GM12872 (cell line): ENCODE measurements around the gene DNAJC18.

Experiments used
- TF ChIP-seq, protein P1 (sequence below): IDR thresholded peaks from 3 replicates; pipeline ENCODE4 v1.5.1; 2011; ENCODE audit warnings: low read depth, mild to moderate bottlenecking, low read length, moderate library complexity; ENCODE audit not compliant: insufficient read depth

DNAJC18 gene

DNA sequence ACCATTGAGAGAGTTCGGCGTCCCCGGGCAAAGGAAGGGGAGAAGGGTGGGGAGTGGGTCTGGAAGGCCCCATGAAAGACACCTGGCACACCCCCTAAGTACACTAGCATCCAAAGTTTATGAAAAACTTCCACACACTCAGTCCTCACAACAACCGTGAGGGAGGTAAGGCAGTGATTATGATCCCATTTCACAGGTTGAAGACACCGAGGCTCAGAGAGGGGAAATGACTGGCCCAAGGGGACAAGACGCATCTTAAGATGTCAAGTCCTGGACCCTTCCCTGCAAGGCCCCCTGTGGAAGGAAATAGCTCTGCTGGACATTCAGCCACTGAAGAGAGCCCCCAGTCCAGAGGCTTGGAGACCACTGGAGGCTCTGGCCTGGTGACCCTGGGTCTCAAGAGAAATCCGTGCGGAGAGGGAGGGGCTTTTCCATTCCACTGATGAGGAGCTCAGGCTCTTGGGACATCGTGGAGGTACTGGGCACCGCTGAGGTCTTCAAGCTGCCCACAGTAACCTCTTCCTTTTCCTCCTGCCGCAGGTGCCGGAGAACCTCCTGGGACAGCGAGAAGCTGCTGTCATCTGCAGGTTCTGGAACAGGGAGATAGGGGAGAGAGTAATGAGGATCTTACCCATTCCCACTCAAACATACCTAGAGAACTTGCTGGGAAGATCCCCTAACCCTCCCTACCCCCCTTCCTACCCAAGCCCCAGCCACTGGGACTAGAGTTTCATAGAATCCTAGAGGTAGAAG is 36.7 kb upstream of the DNAJC18 start:
- TF ChIP-seq, protein P1, sequence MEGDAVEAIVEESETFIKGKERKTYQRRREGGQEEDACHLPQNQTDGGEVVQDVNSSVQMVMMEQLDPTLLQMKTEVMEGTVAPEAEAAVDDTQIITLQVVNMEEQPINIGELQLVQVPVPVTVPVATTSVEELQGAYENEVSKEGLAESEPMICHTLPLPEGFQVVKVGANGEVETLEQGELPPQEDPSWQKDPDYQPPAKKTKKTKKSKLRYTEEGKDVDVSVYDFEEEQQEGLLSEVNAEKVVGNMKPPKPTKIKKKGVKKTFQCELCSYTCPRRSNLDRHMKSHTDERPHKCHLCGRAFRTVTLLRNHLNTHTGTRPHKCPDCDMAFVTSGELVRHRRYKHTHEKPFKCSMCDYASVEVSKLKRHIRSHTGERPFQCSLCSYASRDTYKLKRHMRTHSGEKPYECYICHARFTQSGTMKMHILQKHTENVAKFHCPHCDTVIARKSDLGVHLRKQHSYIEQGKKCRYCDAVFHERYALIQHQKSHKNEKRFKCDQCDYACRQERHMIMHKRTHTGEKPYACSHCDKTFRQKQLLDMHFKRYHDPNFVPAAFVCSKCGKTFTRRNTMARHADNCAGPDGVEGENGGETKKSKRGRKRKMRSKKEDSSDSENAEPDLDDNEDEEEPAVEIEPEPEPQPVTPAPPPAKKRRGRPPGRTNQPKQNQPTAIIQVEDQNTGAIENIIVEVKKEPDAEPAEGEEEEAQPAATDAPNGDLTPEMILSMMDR: no peak

DNA sequence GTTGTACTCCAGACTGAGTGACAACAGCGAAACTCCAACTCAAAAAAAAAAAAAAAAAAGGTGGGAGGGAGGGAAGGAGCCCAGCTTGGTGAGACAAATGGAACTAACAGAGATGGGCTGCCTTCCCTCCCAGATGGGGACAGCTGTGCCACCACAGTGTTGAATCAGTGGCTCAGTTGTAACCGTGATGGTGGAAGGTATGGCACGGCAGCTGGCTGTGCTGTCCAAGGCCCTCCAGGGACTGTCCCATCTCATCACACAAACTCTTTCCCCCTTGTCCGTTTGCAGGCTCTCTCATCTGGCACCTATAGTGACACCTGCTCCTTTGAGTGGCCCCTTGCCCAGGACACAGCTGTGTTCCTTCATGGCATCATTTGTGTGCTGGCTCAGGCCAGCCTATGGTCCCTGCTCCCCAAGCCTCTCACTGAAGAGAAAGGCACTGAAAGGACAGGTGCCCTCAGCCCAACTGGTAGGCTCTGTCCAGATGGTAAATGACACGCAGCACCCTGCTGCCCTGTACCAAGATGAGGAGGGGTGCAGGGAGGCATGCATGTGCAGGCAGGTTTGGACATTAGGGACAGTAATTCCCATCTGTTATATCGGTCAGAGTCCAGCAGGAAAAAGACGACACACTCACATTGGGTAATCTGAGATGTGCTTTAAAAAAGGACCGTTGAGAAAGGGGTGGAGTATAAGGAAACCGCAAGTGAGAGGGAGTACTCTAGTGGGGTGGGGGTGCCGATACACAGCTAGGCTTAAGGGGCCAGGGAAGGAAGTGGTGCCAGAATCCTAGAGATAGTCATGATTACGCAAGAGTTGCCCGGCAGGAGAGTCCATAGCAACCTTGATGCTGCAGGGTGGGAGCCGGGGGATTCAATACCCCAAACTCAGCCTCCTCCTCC is 35.8 kb upstream of the DNAJC18 start:
- TF ChIP-seq, protein P1: no peak

DNA sequence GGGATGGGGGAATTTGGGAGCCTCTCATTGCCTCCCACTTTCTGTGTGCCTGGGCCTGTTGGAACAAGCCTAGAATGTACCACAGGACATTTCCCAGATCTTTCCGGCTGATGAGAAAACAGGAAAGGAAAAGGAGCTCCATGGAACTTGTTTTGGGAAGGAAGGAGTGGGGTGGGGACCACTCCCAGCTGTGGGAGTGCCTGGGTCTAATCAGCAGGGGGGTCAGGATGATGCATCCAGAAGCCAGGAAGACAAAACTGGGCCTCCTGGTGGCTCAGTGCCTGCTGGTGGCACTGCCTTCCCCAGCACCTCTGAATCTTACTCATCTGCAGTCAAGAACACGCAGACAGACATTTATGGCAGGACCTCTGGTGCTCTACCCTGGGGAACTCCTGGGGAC is 34.2 kb upstream of the DNAJC18 start:
- TF ChIP-seq, protein P1: no peak

DNA sequence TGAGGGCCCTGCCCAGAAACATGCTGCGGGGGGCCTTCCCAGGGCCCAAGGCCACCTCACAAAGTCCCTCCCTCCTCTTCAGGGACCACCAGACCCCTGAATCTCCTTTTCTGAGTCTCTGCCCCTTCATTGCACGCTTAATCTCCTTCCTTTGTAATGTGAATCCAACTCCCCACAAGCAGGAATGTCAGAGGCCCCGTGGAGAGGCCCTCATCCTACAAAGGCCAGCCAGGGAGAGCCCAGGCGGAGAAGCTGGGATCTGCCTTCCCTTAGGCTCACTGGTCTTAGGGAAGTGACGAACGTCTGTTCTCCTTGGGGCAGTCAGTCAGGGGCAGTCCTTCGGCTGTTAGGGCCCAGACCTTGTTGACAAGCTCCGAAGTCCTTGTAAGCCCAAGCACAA is 33.8 kb upstream of the DNAJC18 start:
- TF ChIP-seq, protein P1: no peak

DNA sequence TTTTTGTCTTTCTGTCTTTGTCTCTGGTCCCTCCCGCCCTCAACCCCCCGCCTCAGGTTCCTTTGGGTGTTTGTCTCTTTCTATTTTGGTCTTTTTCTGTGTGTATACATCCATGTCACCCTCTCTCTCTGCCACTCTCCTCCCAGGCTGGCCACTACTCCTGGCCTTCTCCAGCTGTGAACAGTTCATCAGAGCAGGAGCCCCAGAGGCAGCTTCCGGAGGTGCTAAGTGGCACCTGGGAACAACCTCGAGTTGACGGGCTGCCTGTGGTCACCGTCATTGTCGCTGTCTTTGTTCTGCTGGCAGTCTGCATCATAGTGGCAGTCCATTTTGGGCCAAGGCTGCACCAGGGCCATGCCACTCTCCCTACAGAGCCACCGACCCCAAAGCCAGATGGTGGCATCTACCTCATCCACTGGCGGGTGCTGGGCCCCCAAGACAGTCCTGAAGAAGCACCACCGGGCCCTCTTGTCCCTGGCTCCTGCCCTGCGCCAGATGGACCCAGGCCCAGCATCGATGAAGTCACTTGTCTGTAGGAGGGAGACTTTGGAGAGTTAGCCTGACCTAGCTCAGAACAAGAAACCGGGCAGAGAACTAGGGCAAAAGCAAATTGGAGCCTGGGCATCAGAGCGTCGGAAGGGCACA is 33.2 kb upstream of the DNAJC18 start:
- TF ChIP-seq, protein P1: no peak

DNA sequence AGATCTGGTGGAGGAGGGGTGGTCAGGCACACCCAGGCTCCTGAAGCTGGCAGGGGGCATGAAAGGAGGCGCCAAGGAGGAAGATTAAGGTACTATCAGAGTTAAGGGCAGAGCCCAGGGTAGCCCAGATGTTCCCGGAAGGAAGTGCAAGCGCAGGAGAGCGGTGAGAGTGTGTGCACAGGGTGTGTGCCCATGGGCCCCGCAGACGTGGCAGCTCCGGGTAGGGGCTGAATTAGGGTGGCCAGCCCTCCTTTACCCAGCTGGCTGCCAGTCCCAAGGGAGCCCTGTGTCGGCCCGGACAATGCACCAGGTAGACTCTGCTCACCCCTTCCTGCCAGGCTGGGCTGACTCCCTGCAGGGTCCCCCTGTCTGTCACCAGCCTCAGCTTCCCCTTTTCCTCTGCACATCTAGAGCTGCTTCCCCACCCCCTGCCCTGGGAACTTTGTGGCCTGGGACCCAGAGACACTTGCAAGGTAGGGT is 31.5 kb upstream of the DNAJC18 start, which contains the start of gene SMIM33:
SMIM33 (plus strand) TSS at position 184 of the 480 bp plus-strand sequence; CDS start at position 302, 118 bp downstream.
- TF ChIP-seq, protein P1: no peak

DNA sequence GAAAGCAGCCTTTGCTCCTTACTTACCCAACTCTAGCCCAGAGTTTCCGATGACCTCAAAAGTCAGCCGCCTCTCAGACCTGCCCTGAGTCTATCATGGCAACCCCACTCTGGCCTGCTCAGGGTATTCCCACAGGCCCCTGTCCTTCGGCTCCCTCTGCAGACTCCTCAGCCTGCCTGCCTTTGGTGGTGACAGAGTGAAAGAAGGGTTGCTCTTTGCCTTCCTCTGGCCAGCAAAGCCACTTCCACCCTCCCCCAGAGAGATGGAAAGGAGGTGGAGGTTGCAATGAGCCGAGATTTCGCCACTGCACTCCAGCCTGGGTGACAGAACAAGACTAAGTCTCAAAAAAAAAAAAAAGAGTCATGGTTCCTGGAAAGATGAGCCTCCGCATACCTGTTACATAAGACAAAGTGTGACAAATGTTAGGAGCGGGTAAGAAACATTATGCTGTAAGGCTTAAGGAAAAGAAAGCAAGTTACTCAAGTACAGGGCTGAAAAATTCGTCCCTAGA is 29.2 kb upstream of the DNAJC18 start:
- TF ChIP-seq, protein P1: no peak
